ENCODE results near the gene SLC30A2.

Gene SLC30A2

DNA sequence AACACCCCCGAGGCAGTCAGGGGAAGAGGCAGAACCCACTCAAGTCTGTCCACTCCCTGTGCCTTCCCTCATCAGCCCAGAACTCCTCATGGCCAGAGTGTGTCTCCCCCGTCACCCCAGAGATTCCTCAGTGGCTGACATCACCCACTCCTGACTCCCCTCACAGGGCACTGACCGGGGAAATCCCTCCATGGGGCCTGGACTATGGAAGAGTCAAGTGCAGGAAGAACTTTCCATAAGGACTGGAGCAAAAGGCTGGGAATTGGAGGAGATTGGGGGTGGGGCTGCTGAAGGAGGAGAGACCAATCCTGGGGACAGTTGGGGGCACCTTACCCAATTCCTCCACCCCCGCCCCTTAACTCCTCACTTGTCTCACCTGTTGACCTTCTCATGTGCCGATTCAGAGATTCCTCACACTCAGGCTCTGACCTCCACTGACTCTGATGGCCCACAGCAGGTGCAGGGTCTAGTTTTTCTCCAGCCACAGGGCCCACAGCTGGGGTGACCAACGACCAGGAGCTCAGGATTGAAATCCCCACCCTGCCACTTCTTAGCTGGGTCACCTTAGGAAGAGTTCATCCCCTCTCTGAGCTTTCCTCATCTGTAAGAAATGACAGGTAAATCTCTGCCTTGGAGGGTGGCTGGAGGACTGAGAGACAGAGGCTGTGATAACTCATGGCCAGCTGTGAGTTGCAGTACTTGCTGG lies 24.8 kb downstream of the SLC30A2 start:
- H3K4me1 ChIP-seq (ENCODE audit: control insufficient read depth, insufficient read depth, low read length) = no peaks in the 10 kb centered on the region
- H3K4me3 ChIP-seq (ENCODE audit: low read depth, low read length) = no peak overlapping the region
- H3K9me3 ChIP-seq (ENCODE audit: control insufficient read depth, insufficient read depth, low read depth, low read length) = no peaks in the 10 kb centered on the region
- H3K27ac ChIP-seq (ENCODE audit: extremely low read depth, low read depth, low read length) = no peak overlapping the region
- H3K36me3 ChIP-seq (ENCODE audit: control insufficient read depth in 2 of 2, insufficient read depth in 1 of 2, low read length in 2 of 2) = no peaks in the 10 kb centered on the region
- ChIA-PET CTCF (interaction anchor here (0.6 to 1.3 kb wide), 4 partner anchors 14 to 126 kb away, joined by 3 to 4 read pairs (median 4); no protein-coding TSS in a partner anchor), POLR2A (no interaction called here)
- TF ChIP-seq, protein P1, sequence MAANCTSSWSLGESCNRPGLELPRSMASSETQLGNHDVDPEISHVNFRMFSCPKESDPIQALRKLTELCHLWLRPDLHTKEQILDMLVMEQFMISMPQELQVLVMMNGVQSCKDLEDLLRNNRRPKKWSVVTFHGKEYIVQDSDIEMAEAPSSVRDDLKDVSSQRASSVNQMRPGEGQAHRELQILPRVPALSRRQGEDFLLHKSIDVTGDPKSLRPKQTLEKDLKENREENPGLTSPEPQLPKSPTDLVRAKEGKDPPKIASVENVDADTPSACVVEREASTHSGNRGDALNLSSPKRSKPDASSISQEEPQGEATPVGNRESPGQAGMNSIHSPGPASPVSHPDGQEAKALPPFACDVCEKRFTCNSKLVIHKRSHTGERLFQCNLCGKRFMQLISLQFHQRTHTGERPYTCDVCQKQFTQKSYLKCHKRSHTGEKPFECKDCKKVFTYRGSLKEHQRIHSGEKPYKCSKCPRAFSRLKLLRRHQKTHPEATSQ (tag by site-specific recombination; IDR thresholded peaks at IDR 0.05) = no peak
- TF ChIP-seq SCRT2 (tag by site-specific recombination; IDR thresholded peaks at IDR 0.05) = 0 out of 2 replicates have a peak, but pooled peaks have one; percentile 21

GRCh38 chr1:26020330-26020768 lies 25.6 kb downstream of the SLC30A2 start:
- Histone ChIP-seq H3K9me3 (ENCODE audit: control insufficient read depth, insufficient read depth, low read depth, low read length) (no peaks in the 10 kb centered on the region), H3K4me1 (ENCODE audit: control insufficient read depth, insufficient read depth, low read length) (no peaks in the 10 kb centered on the region), H3K27ac (ENCODE audit: extremely low read depth, low read depth, low read length) (no peak overlapping the region), H3K4me3 (ENCODE audit: low read depth, low read length) (no peak overlapping the region), H3K36me3 (ENCODE audit: control insufficient read depth in 2 of 2, insufficient read depth in 1 of 2, low read length in 2 of 2) (no peaks in the 10 kb centered on the region)
- TF ChIP-seq, protein P2, sequence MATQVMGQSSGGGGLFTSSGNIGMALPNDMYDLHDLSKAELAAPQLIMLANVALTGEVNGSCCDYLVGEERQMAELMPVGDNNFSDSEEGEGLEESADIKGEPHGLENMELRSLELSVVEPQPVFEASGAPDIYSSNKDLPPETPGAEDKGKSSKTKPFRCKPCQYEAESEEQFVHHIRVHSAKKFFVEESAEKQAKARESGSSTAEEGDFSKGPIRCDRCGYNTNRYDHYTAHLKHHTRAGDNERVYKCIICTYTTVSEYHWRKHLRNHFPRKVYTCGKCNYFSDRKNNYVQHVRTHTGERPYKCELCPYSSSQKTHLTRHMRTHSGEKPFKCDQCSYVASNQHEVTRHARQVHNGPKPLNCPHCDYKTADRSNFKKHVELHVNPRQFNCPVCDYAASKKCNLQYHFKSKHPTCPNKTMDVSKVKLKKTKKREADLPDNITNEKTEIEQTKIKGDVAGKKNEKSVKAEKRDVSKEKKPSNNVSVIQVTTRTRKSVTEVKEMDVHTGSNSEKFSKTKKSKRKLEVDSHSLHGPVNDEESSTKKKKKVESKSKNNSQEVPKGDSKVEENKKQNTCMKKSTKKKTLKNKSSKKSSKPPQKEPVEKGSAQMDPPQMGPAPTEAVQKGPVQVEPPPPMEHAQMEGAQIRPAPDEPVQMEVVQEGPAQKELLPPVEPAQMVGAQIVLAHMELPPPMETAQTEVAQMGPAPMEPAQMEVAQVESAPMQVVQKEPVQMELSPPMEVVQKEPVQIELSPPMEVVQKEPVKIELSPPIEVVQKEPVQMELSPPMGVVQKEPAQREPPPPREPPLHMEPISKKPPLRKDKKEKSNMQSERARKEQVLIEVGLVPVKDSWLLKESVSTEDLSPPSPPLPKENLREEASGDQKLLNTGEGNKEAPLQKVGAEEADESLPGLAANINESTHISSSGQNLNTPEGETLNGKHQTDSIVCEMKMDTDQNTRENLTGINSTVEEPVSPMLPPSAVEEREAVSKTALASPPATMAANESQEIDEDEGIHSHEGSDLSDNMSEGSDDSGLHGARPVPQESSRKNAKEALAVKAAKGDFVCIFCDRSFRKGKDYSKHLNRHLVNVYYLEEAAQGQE (tag by site-specific recombination; IDR thresholded peaks at IDR 0.05) = no peak
- TF ChIP-seq ZNF529 (tag by site-specific recombination; IDR thresholded peaks at IDR 0.05; ENCODE audit: insufficient replicate concordance) (no peak), ZNF223 (tag by site-specific recombination; IDR thresholded peaks at IDR 0.05) (no peak), ZBTB48 (tag by site-specific recombination; IDR thresholded peaks at IDR 0.05) (no peak), ZNF311 (tag by site-specific recombination; IDR thresholded peaks at IDR 0.05; ENCODE audit: borderline replicate concordance) (no peak), EGR2 (tag by site-specific recombination; IDR thresholded peaks at IDR 0.05; ENCODE audit: low read depth) (peak; percentile 43; the same call in 1 of the 2 replicates), ZFHX2 (tag by site-specific recombination; conservative IDR thresholded peaks at IDR 0.05) (peak; percentile 50), WT1 (tag by site-specific recombination; IDR thresholded peaks at IDR 0.05) (no peak), ZBTB17 (tag by site-specific recombination; IDR thresholded peaks at IDR 0.05) (peak; percentile 52; the same call in 1 of the 2 replicates), ZNF660 (tag by site-specific recombination; IDR thresholded peaks at IDR 0.05) (no peak), ZNF560 (tag by site-specific recombination; IDR thresholded peaks at IDR 0.05; ENCODE audit: borderline replicate concordance) (no peak), YY1 (tag by site-specific recombination; IDR thresholded peaks at IDR 0.05) (no peak), ZNF174 (tag by site-specific recombination; IDR thresholded peaks at IDR 0.05) (no peak), ZBTB1 (tag by site-specific recombination; IDR thresholded peaks at IDR 0.05) (no peak)
- TF ChIP-seq, protein P1 (tag by site-specific recombination; IDR thresholded peaks at IDR 0.05) = no peak
- ChIA-PET POLR2A (no interaction called here), CTCF (interaction anchor here (0.8 to 1.3 kb wide), 3 partner anchors 16 to 124 kb away, joined by 3 to 4 read pairs (median 4); no protein-coding TSS in a partner anchor)
